ENCODE results near the gene RDH13.

RDH13 gene

GRCh38 chr19:55053735-55054134, 9.2 kb downstream of the RDH13 start:
- H2AK5ac ChIP-seq (ENCODE audit: low read depth, low read length) = no peak overlapping the region
- no peak overlapping the region for H3K9ac ChIP-seq (ENCODE audit: low read depth, low read length, poor library complexity)
- H2BK12ac ChIP-seq (ENCODE audit: low read length) = no peak overlapping the region
- peaks cover 16 to 83% of the 10 kb centered on the region in 2 donors for H3K36me3 ChIP-seq (replicated peaks in 1 of 2; ENCODE audit: control insufficient read depth in 2 of 2, insufficient read depth in 2 of 2, low read length in 2 of 2)
- H2BK15ac ChIP-seq (ENCODE audit: low read length) = no peak overlapping the region
- no peak for DNase-seq (ENCODE audit: low spot score)
- no peak overlapping the region for H2BK120ac ChIP-seq (ENCODE audit: low read depth, low read length)
- H2BK5ac ChIP-seq (ENCODE audit: low read length) = no peak overlapping the region
- no peaks in the 10 kb centered on the region for H3K79me1 ChIP-seq (ENCODE audit: low read depth, low read length)
- H3K4me1 ChIP-seq (ENCODE audit: control insufficient read depth in 2 of 2, insufficient read depth in 1 of 2, low read depth in 1 of 2, low read length in 2 of 2) = no peaks in the 10 kb centered on the region
- no peak overlapping the region for H3K4me3 ChIP-seq (ENCODE audit: low read length in 2 of 2)
- no peak overlapping the region for H4K91ac ChIP-seq (ENCODE audit: low read depth, low read length, poor library complexity)
- peaks cover 0 to 6% of the 10 kb centered on the region in 2 donors for H3K9me3 ChIP-seq (replicated peaks in 1 of 2; ENCODE audit: control insufficient read depth in 2 of 2, insufficient read depth in 1 of 2, low read depth in 1 of 2, low read length in 2 of 2)
- H3K4ac ChIP-seq (ENCODE audit: low read length) = no peak overlapping the region
- H3K27me3 ChIP-seq (ENCODE audit: control insufficient read depth in 3 of 3, insufficient read depth in 3 of 3, low read depth in 1 of 3, low read length in 3 of 3) = no peaks in the 10 kb centered on the region
- H3K27ac ChIP-seq (replicated peaks; ENCODE audit: low read length) = no peak overlapping the region
- H3K14ac ChIP-seq (ENCODE audit: low read length) = no peak overlapping the region
- H3K23ac ChIP-seq (ENCODE audit: low read depth, low read length, poor library complexity) = no peak overlapping the region
- no peak overlapping the region for H4K8ac ChIP-seq (ENCODE audit: low read depth, low read length)
- WGBS, 2 donors (ENCODE audit: extremely low coverage in 2 of 2, insufficient read length in 2 of 2, insufficient replicate concordance in 1 of 2) = no CpG with 5 or more reads among the region's 7 CpGs
- no peak overlapping the region for H3K4me2 ChIP-seq (ENCODE audit: insufficient read depth, low read length, poor library complexity, severe bottlenecking)
- no peak overlapping the region for H3K18ac ChIP-seq (ENCODE audit: low read length)
- no peak overlapping the region for H2AFZ ChIP-seq (ENCODE audit: low read length)

GRCh38 chr19:55050749-55051532, 12.0 kb downstream of the RDH13 start:
- peaks cover 31 to 83% of the 10 kb centered on the region in 2 donors for H3K36me3 ChIP-seq (replicated peaks in 1 of 2; ENCODE audit: control insufficient read depth in 2 of 2, insufficient read depth in 2 of 2, low read length in 2 of 2)
- no CpG with 5 or more reads among the region's 25 CpGs for WGBS, 2 donors (ENCODE audit: extremely low coverage in 2 of 2, insufficient read length in 2 of 2, insufficient replicate concordance in 1 of 2)
- no peak overlapping the region for H4K8ac ChIP-seq (ENCODE audit: low read depth, low read length)

GRCh38 chr19:55048446-55048845, 14.5 kb downstream of the RDH13 start:
- Histone ChIP-seq H3K4me1 (ENCODE audit: control insufficient read depth in 2 of 2, insufficient read depth in 1 of 2, low read depth in 1 of 2, low read length in 2 of 2) (no peaks in the 10 kb centered on the region), H3K4me3 (ENCODE audit: low read length in 2 of 2) (peak overlapping the region in 1 of 2 donors; percentile 49), H2BK15ac (ENCODE audit: low read length) (no peak overlapping the region), H3K9me3 (replicated peaks in 1 of 2; ENCODE audit: control insufficient read depth in 2 of 2, insufficient read depth in 1 of 2, low read depth in 1 of 2, low read length in 2 of 2) (peaks cover 0 to 2% of the 10 kb centered on the region in 2 donors), H4K91ac (ENCODE audit: low read depth, low read length, poor library complexity) (no peak overlapping the region), H3K27me3 (ENCODE audit: control insufficient read depth in 3 of 3, insufficient read depth in 3 of 3, low read depth in 1 of 3, low read length in 3 of 3) (no peaks in the 10 kb centered on the region), H3K4ac (ENCODE audit: low read length) (no peak overlapping the region), H3K9ac (ENCODE audit: low read depth, low read length, poor library complexity) (peak overlapping the region; percentile 27), H2AK5ac (ENCODE audit: low read depth, low read length) (no peak overlapping the region), H3K4me2 (ENCODE audit: insufficient read depth, low read length, poor library complexity, severe bottlenecking) (no peak overlapping the region), H2BK5ac (ENCODE audit: low read length) (no peak overlapping the region), H3K23ac (ENCODE audit: low read depth, low read length, poor library complexity) (no peak overlapping the region), H4K8ac (ENCODE audit: low read depth, low read length) (no peak overlapping the region), H2BK12ac (ENCODE audit: low read length) (no peak overlapping the region), H3K14ac (ENCODE audit: low read length) (no peak overlapping the region), H3K36me3 (replicated peaks in 1 of 2; ENCODE audit: control insufficient read depth in 2 of 2, insufficient read depth in 2 of 2, low read length in 2 of 2) (peaks cover 28 to 80% of the 10 kb centered on the region in 2 donors), H2BK120ac (ENCODE audit: low read depth, low read length) (no peak overlapping the region), H3K79me1 (ENCODE audit: low read depth, low read length) (no peaks in the 10 kb centered on the region), H3K27ac (replicated peaks; ENCODE audit: low read length) (no peak overlapping the region), H3K18ac (ENCODE audit: low read length) (no peak overlapping the region), H2AFZ (ENCODE audit: low read length) (no peak overlapping the region)
- no peak for DNase-seq (ENCODE audit: low spot score)
- no CpG with 5 or more reads among the region's 15 CpGs for WGBS, 2 donors (ENCODE audit: extremely low coverage in 2 of 2, insufficient read length in 2 of 2, insufficient replicate concordance in 1 of 2)

More at GRCh38 chr19:55050749-55051532, 12.0 kb downstream of the RDH13 start:
- Histone ChIP-seq H4K91ac (ENCODE audit: low read depth, low read length, poor library complexity) (no peak overlapping the region), H3K27me3 (ENCODE audit: control insufficient read depth in 3 of 3, insufficient read depth in 3 of 3, low read depth in 1 of 3, low read length in 3 of 3) (no peaks in the 10 kb centered on the region), H3K4ac (ENCODE audit: low read length) (no peak overlapping the region), H3K18ac (ENCODE audit: low read length) (peak overlapping the region; percentile 38), H3K4me3 (ENCODE audit: low read length in 2 of 2) (no peak overlapping the region), H3K9me3 (replicated peaks in 1 of 2; ENCODE audit: control insufficient read depth in 2 of 2, insufficient read depth in 1 of 2, low read depth in 1 of 2, low read length in 2 of 2) (no peaks in the 10 kb centered on the region), H2BK120ac (ENCODE audit: low read depth, low read length) (no peak overlapping the region), H3K27ac (replicated peaks; ENCODE audit: low read length) (no peak overlapping the region), H3K4me2 (ENCODE audit: insufficient read depth, low read length, poor library complexity, severe bottlenecking) (no peak overlapping the region), H2AFZ (ENCODE audit: low read length) (no peak overlapping the region), H2AK5ac (ENCODE audit: low read depth, low read length) (no peak overlapping the region), H3K23ac (ENCODE audit: low read depth, low read length, poor library complexity) (no peak overlapping the region), H3K4me1 (ENCODE audit: control insufficient read depth in 2 of 2, insufficient read depth in 1 of 2, low read depth in 1 of 2, low read length in 2 of 2) (no peaks in the 10 kb centered on the region), H2BK15ac (ENCODE audit: low read length) (no peak overlapping the region), H3K14ac (ENCODE audit: low read length) (no peak overlapping the region), H3K9ac (ENCODE audit: low read depth, low read length, poor library complexity) (no peak overlapping the region), H2BK5ac (ENCODE audit: low read length) (no peak overlapping the region), H2BK12ac (ENCODE audit: low read length) (no peak overlapping the region), H3K79me1 (ENCODE audit: low read depth, low read length) (no peaks in the 10 kb centered on the region)
- no peak for DNase-seq (ENCODE audit: low spot score)

GRCh38 chr19:55047951-55048350, 15.0 kb downstream of the RDH13 start:
- no peak overlapping the region for H2BK5ac ChIP-seq (ENCODE audit: low read length)
- H2BK120ac ChIP-seq (ENCODE audit: low read depth, low read length) = no peak overlapping the region
- H3K9me3 ChIP-seq (replicated peaks in 1 of 2; ENCODE audit: control insufficient read depth in 2 of 2, insufficient read depth in 1 of 2, low read depth in 1 of 2, low read length in 2 of 2) = peaks cover 0 to 2% of the 10 kb centered on the region in 2 donors
- H3K4ac ChIP-seq (ENCODE audit: low read length) = no peak overlapping the region
- no peak overlapping the region for H3K23ac ChIP-seq (ENCODE audit: low read depth, low read length, poor library complexity)
- no peaks in the 10 kb centered on the region for H3K4me1 ChIP-seq (ENCODE audit: control insufficient read depth in 2 of 2, insufficient read depth in 1 of 2, low read depth in 1 of 2, low read length in 2 of 2)
- H3K79me1 ChIP-seq (ENCODE audit: low read depth, low read length) = no peaks in the 10 kb centered on the region
- no peaks in the 10 kb centered on the region for H3K27me3 ChIP-seq (ENCODE audit: control insufficient read depth in 3 of 3, insufficient read depth in 3 of 3, low read depth in 1 of 3, low read length in 3 of 3)
- H2BK15ac ChIP-seq (ENCODE audit: low read length) = no peak overlapping the region
- WGBS, 2 donors (ENCODE audit: extremely low coverage in 2 of 2, insufficient read length in 2 of 2, insufficient replicate concordance in 1 of 2) = no CpG with 5 or more reads among the region's 12 CpGs
- no peak overlapping the region for H2AFZ ChIP-seq (ENCODE audit: low read length)
- peak overlapping the region; percentile 15 for H3K9ac ChIP-seq (ENCODE audit: low read depth, low read length, poor library complexity)
- H4K91ac ChIP-seq (ENCODE audit: low read depth, low read length, poor library complexity) = no peak overlapping the region
- H3K27ac ChIP-seq (replicated peaks; ENCODE audit: low read length) = no peak overlapping the region
- peak overlapping the region; percentile 27 for H3K18ac ChIP-seq (ENCODE audit: low read length)
- no peak overlapping the region for H4K8ac ChIP-seq (ENCODE audit: low read depth, low read length)
- H3K14ac ChIP-seq (ENCODE audit: low read length) = peak overlapping the region; percentile 31
- no peak overlapping the region for H3K4me3 ChIP-seq (ENCODE audit: low read length in 2 of 2)
- H3K4me2 ChIP-seq (ENCODE audit: insufficient read depth, low read length, poor library complexity, severe bottlenecking) = no peak overlapping the region
- DNase-seq (ENCODE audit: low spot score) = no peak
- no peak overlapping the region for H2BK12ac ChIP-seq (ENCODE audit: low read length)
- H2AK5ac ChIP-seq (ENCODE audit: low read depth, low read length) = no peak overlapping the region
- H3K36me3 ChIP-seq (replicated peaks in 1 of 2; ENCODE audit: control insufficient read depth in 2 of 2, insufficient read depth in 2 of 2, low read length in 2 of 2) = peaks cover 28 to 82% of the 10 kb centered on the region in 2 donors
